ENCODE data around the gene NUP160.
"Not testable (repeated sequence)": the region's sequence is repeated elsewhere in the genome, so short reads cannot be mapped to it uniquely, and the experiment has no call there.

Gene NUP160

DNA sequence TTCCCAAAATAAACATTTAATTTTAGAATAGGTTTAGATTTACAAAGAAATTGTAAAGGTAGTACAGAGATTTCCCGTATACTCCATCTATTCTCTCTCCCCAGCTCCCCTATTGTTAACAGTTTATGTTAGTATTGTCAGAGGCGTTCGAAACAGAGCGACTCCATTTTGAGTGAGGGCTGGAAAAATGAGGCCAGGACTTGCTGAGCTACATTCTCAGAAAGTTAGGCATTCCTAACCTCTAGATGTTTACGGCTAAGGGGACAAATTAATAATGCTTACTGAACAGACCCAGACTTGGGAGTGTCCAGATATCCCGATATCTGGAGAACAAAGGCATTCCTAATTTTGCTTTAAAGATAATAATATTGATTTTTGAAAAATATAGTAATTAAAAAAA is 12.4 kb upstream of the NUP160 start:
- no peak for DNase-seq

DNA sequence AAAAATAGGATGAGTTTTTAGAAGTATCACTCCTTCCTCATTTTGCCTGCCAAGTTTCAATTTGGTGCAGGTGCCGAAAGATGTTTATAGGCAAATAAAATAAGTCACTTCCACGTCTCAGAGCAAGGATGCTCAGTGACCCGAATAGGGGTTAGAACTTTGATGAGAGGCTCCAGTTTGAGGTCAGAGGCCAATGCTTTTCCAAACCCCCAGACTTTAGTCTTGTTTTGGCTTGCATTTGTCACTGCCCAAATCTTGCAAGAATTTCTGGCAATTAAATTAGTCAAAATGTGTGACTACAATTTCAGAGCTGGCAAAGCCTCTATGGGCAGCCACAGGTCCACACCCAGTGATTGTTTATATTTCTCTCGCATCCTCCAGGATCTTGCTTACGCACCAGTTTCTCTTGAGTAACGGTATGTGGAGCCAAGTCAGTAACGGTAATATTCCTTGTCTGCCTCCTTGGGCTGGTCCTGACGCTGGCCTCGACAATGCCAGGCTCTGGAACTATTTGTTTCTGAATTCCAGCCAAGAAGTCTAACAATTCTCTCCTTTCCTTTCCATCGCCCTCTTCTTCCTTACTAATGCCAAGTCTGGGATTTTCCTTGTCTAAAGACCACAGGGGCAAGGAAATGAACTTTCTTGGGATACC is 9.9 kb upstream of the NUP160 start:
- DNase-seq, result no peak

GRCh38 chr11:47857485-47857884 is 9.3 kb upstream of the NUP160 start:
- DNase-seq, result no peak

GRCh38 chr11:47856186-47856585 is 8.0 kb upstream of the NUP160 start:
- DNase-seq, result peak; percentile 83

DNA sequence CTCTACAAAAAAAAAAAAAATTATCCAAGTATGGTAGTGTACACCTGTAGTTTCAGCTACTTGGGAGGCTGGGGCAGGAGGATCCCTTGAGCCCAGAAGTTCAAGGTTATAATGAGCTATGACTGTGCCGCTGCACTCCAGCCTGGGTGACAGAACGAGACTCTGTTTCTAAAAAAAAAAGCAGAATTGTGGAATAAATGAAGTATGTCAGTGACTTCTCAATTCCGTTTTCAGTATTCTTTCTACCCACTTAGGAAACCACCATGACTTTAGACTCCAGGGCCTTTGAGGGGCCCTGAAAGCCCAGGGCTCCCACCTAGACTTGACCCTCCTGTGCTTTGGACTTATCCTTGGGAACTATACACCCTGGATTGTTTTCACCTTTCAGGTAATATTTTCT is 6.5 kb upstream of the NUP160 start:
- DNase-seq, result no peak

DNA sequence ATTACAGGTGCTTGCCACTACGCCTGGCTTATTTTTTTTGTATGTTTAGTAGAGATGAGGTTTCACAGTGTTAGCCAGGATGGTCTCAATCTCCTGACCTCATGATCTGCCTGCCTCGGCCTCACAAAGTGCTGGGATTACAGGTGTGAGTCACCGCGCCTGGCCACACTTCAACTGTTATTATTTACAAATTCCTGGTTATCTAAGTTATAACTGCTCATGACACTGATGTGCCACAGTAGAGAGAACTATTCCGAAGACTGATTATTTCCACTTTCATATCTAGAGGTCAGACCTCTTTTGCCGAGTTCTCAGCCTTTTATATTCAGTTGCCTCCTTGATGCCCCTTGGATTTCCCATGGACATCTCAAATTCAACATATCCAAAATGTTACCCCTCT is 3.9 kb upstream of the NUP160 start:
- no peak for DNase-seq

DNA sequence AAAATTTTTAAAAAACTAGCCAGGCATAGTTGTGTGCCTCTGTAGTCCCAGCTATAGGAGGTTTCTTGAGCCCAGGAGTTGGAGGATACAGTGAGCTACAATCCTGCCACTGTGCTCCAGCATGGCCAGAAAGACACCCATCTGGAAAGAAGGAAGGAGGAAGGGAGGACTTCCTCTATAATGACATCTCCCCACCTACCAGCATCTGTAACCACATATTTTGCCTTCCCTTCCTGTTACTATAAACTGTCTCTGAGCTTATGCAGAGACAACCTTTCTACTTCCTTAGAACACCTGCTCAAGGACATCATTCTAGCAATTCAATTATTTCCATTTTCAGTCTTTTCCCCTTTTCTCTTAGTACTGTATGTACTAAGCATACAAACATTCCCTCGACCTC is 2.2 kb upstream of the NUP160 start:
- DNase-seq, result no peak

DNA sequence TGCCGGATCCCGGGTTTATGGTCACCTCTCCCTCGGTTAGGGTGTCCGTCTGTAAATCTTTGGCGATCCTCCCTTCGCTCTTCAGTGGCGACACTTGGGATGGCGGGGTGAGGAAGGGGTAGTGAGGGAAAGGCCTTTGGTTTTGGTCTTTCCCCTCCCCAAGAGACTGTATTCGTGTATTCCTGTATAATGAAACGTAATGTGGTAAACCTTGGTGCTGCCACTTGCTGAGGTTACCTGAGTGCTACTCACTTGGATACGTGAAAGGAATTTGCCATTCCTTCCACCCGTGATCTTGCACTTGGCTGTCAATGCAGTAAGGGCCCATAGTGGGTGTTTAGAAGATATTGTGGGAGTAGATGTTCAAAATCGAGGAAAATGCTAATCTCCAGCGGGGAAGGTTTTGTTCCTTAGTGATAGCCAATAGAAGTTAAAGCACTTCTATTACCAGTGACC is 578 bp upstream of the NUP160 start:
- no peak for DNase-seq

- no peak for DNase-seq
Measured at GRCh38 chr11:47847537-47847891, 636 bp downstream of the NUP160 start.

GRCh38 chr11:47846998-47847397 is 1.2 kb downstream of the NUP160 start:
- DNase-seq, result no peak

DNA sequence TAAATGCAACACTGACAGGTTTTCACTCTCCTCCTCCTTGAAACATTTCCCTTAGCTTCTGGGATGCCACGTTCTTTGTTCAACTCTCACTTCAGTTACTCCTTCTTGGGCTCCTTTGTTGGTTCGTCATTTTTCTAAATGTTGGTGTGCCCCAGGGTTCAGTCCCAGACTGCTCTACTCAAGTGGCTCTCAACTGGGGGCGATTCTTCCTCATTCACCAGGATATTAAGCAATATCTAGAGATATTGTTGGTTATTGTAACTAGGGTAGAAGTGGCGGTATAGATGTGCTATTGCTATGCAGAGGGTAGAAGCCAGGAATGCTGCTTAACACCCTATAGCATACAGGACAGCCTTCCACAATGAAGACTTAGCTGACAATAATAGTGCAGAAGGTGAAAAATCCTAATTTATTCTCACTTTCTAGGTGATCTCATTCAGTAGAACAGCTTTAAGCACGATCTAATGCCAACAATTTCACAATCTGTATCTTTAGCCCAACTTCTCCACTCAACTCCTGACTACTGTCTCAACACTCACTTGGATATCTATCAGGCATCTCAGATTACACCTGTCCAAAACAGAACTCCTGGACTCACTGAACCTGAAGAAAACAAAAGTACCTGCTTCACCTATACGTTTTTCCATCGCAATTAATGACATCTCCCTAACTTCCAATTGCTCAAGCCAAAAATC is 4.6 kb downstream of the NUP160 start:
- no peak for DNase-seq

DNA sequence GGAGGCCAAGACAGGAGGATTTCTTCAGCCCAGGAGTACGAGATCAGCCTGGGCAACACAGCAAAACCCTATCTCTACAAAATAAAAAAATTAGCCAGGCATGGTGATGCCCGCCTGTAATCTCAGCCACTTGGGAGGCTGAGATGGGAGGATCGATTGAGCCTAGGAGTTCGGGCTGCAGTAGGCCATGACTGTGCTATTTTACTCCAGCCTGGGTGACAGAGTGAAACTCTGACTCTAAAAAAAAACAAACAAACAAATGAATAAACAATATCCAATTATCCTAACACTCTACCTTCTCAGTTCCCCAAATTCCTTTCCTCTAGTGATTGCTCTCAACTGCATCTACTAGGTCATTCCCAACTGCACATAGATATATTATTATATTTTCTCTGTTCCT is 5.4 kb downstream of the NUP160 start:
- no peak for DNase-seq

DNA sequence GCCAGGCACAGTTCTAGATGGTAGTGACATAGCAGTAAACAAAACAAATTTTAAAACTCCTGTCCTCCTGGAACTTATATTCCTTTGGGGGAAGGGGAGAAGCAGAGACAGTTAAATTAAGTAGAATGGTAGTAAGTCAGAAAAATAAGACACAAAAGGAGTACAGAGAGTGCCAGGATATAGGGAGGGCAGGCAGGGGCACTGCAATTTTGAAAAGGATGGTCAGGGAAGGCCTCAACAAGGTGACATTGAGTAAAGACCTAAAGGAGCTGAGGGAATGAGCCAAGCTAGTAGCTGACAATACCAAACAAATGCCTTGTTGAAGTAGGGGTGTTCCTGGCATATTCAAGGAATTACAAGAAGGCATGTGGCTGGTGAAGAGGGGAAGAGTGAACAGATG is 10.2 kb downstream of the NUP160 start:
- DNase-seq, result no peak

DNA sequence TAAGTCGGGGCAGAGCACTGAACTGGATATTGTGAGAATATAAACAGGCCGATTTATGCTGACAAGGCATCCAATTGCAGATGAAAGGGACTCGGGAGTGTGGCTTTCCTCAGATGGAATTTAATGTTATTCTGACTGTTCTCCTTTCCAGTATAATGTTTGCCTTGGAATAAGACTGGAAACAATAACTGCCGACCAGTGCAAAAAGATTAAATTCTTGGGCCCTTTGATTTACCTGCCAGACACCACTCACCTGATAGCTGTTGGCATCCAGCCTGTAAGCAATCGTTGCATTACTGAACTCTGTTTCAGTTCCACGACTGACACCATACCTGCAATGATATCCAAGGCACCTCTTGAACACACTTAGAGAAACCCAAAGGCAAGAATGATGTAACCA is 10.9 kb downstream of the NUP160 start:
- DNase-seq, result no peak

DNA sequence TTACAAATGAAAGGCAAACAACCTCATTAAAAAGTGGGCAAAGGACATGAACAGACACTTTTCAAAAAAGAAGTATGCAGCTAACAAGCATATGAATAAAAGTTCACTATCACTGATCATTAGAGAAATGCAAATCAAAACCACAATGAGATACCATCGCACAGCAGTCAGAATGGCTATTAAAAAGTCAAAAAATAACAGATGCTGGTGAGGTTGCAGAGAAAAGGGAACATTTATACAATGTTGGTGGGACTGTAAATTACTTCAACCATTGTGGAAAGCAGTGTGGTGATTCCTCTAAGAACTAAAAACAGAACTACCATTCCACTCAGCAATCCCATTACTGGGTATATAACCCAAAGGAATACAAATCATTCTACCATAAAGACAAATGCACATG is 18.1 kb downstream of the NUP160 start:
- not testable (repeated sequence) for DNase-seq

- DNase-seq, result no peak
Measured at GRCh38 chr11:47828284-47828683, 19.9 kb downstream of the NUP160 start.

- DNase-seq, result not testable (repeated sequence)
Measured at GRCh38 chr11:47822664-47823063, 25.5 kb downstream of the NUP160 start.

- DNase-seq, result no peak
Measured at GRCh38 chr11:47819743-47820142, 28.4 kb downstream of the NUP160 start.

GRCh38 chr11:47800759-47801158 is 47.4 kb downstream of the NUP160 start:
- no peak for DNase-seq

GRCh38 chr11:47797633-47798032 is 50.5 kb downstream of the NUP160 start:
- DNase-seq, result no peak

DNA sequence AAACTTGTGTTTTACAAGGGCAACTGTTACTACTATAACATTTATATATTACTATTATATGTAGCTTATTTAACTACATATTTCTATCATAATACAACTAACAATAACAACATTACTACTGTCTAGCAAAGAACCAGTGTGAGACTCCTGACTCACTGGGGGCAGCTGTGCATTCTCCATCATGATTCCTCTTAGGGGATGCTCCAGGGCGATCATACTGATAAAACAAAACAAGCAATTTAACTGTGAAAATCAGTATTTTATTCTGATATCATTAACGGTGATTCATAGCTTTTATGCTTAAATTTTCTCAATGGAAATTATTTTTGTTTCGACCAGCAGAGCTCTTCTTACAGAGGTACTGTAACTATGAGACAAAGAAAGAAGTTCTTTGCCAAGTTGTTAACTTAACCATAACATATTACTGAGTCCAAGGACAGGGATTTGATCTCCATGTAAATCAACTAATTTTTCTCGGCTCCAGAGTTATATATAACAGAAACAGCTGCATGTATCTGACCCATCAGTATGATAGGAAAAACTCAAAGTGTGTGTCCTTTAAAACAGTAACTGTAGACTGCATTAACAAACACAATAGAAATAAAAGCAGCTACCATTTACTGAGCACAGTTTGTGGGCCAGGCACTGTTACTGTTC is 56.2 kb downstream of the NUP160 start:
- no peak for DNase-seq

DNA sequence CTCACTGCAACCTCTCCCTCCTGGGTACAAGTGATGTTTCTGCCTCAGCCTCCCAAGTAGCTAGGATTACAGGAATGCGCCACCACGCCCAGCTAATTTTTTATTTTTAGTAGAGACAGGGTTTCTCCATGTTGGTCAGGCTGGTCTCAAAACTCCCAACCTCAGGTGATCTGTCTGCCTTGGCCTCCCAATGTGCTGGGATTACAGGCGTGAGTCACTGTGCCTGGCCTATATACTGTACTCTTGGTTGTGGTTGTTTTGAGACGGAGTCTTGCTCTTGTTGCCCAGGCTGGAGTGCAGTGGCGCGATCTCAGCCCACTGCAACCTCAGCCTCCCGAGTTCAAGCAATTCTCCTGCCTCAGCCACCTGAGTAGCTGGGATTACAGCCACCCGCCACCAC is 58.1 kb downstream of the NUP160 start:
- DNase-seq, result not testable (repeated sequence)

DNA sequence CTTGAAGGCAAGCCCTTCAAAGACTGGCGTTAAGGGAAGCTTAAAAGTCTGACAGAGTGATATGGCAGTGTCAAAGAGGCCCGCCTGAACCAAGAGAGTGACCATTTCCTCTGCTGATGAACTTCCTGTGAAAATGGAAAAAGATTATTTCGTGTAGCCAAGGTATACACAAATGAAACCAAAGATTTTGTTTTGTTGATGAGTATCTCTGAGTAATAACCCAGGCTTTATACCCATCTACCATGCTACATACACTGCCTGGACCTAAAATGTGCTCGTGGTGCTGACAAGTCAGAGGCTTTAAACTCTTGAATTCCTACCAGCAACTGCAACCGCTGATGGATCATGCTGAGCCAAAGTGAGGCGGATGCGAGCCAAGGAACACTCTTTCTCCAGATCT is 60.0 kb downstream of the NUP160 start:
- no peak for DNase-seq

- DNase-seq, result no peak
Measured at GRCh38 chr11:47786373-47786772, 61.8 kb downstream of the NUP160 start.
